GM18505 (cell line): ENCODE measurements around the gene KHDRBS2.
"Not testable (repeated sequence)": the region's sequence is repeated elsewhere in the genome, so short reads cannot be mapped to it uniquely, and the experiment has no call there.

ENCODE experiments used
- ATAC-seq: cut with Tn5 transposase; IDR thresholded peaks from one replicate; pipeline ENCODE4 v1.9.1; 2021; ENCODE audit not compliant: unreplicated experiment
- POLR2A ChIP-seq: IDR thresholded peaks from 4 replicates; pipeline ENCODE4 v1.6.1; 2011; ENCODE audit warnings: borderline replicate concordance; ENCODE audit not compliant: insufficient read depth, insufficient read length; ENCODE audit errors: extremely low read depth

Gene KHDRBS2

DNA sequence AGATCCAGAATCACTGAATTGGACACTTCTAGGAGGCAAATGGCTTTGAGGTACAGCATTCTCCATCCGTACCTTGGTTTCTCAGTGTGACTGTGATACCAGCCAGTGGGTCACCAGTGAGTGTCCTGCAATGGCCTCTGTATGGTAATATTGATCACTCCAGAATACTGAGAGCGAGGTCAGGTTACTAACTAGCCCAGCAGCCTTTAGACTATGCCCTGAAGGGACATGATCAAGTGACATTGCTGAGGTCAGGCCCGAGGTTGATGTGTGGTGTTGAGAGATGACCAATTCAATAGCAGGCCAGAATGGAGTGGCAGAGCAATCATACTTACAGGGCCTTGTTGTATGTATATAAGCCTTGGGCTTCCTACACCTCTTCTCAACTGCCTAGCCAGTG lies 476.0 kb downstream of the KHDRBS2 start:
- TF ChIP-seq POLR2A = no peak

GRCh38 chr6:61809004-61809595 lies 476.9 kb downstream of the KHDRBS2 start:
- ATAC-seq = peak; percentile 76

More for the DNA sequence above, 476.0 kb downstream of the KHDRBS2 start:
- ATAC-seq = no peak

GRCh38 chr6:61787998-61788397 lies 498.0 kb downstream of the KHDRBS2 start:
- TF ChIP-seq POLR2A = no peak
- no peak for ATAC-seq

More at GRCh38 chr6:61809004-61809595, 476.9 kb downstream of the KHDRBS2 start:
- no peak for TF ChIP-seq POLR2A

DNA sequence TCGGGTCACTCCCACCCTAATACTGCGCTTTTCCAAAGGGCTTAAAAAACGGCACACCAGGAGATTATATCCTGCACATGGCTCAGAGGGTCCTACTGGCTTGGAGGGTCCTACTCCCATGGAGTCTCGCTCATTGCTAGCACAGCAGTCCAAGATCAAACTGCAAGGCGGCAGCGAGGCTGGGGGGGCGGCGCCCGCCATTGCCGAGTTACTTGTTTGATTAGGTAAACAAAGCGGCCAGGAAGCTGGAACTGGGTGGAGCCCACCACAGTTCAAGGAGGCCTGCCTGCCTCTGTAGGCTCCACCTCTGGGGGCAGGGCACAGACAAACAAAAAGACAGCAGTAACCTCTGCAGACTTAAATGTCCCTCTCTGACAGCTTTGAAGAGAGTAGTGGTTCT lies 516.6 kb downstream of the KHDRBS2 start:
- not testable (repeated sequence) for ATAC-seq

- ATAC-seq = no peak
- no peak for TF ChIP-seq POLR2A
These were observed 530.3 kb downstream of the KHDRBS2 start for GRCh38 chr6:61755739-61756138.

GRCh38 chr6:61751986-61752385 lies 534.0 kb downstream of the KHDRBS2 start:
- TF ChIP-seq POLR2A = no peak
- ATAC-seq = no peak

DNA sequence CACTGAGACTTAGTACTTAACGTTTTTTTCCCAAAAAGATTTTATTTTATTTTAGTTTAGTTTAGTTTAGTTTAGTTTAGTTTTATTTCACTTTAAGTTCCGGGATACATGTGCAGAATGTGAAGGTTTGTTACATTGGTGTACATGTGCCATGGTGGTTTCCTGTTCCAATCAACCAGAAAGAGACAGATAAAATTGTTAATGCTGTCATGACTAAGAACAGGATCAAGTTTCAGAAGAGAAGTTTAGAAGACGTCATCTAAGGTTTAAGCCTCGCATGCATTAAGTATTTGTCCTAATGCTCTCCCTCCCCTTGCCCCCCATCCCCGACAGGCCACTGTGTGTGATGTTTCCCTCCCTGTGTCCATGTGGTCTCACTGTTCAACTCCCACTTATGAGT lies 540.0 kb downstream of the KHDRBS2 start:
- TF ChIP-seq POLR2A = no peak
- ATAC-seq = no peak

DNA sequence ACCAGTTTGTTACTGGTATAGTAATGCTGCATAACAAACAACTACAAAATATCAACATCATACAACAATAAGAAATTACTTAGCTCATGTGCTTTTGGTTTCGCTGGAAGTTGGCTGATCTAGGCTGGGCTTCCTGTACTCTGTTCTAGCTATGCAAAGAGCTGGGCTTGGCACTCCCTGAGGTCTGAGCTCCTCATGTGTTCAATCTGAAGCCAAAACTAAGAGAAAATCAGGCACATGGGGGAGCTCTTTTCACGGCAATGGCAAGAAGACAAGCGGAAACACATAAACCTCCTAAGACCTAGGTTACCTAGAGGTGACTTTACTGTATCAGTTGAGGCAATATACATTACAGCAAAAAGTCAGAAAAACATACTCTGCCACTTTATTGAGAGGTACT lies 574.2 kb downstream of the KHDRBS2 start:
- ATAC-seq = no peak
- no peak for TF ChIP-seq POLR2A

- ATAC-seq = no peak
- TF ChIP-seq POLR2A = no peak
These were observed 597.9 kb downstream of the KHDRBS2 start for GRCh38 chr6:61688165-61688564.

GRCh38 chr6:61682562-61682961 lies 603.5 kb downstream of the KHDRBS2 start:
- no peak for ATAC-seq
- no peak for TF ChIP-seq POLR2A

- TF ChIP-seq POLR2A = no peak
- ATAC-seq = no peak
These were observed 606.4 kb downstream of the KHDRBS2 start for GRCh38 chr6:61679625-61680024.

DNA sequence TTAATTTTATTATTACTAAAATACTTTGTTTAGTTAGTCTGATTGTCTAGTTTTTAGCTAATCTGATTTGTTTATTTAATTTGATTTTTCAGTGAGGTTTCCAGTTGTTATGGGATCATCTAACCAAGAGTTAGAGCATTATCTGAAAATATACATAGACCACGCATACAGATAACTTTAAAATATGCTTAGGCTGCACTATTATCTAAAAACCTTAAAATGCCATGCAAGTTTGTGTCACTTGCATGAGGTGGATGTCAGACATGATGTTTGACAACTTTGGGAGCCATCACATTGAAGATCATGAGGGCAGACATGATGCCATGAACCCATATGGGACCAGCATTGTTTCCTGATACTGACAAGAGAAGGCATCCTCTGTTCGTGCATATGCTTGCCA lies 610.3 kb downstream of the KHDRBS2 start:
- no peak for ATAC-seq
- no peak for TF ChIP-seq POLR2A

GRCh38 chr6:61649845-61650244 lies 636.2 kb downstream of the KHDRBS2 start:
- TF ChIP-seq POLR2A = no peak
- ATAC-seq = no peak

DNA sequence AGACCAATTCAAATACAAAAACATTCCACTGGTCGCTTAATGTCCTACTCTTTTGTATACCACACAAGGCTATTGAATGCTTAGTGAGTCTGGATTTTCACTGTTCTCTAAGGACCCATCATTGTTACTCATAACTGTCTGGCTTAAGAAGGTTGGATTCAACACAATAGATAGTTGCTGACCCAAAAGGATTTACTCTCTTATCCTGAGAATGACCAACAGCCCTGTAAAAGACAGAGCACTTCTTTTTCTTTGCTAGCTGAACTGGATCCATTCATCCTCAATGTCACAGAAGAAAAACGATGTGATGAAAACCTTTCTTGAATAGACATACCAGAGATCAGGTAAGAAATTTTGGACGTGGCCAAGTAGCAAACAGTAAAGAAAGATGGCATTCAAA lies 645.6 kb downstream of the KHDRBS2 start:
- no peak for TF ChIP-seq POLR2A
- ATAC-seq = no peak
